SK-N-SH (cell line): Measurements from ENCODE around the gene INTU. TPM values are rescaled to one million over a fixed set of nuclear protein-coding genes. Genes with fewer than 3 reads are reported as not detected.

Experiments
- CTCF ChIA-PET: fragments of 300-600, 350-600 bp; formaldehyde crosslinking; extraction: SDS; loops from one replicate; lab custom pipeline; 2021; lab: Yijun Ruan, JAX
- POLR2A ChIA-PET: fragments of 350-600 bp; sonication (Branson Sonifier 250); formaldehyde crosslinking; extraction: SDS; loops from one replicate; lab custom pipeline; 2020; ENCODE audit warnings: antibody characterized with exemption, inconsistent platforms; lab: Yijun Ruan, JAX
- DNase-seq: peaks from one replicate; pipeline ENCODE4 v3.0.0; 2012
- H2AFZ ChIP-seq: fragments of 200-600 bp; sonication (generic); 2 replicates; pipeline ENCODE4 v1.8.1; 2016; ENCODE audit warnings: antibody characterized with exemption, mild to moderate bottlenecking, low read depth
- H3F3A ChIP-seq: fragments of 200-600 bp; sonication (generic); replicated peaks from 2 replicates; pipeline ENCODE3; 2016; ENCODE audit warnings: antibody characterized with exemption, mild to moderate bottlenecking; ENCODE audit not compliant: insufficient read depth
- H3K27ac ChIP-seq, 2 experiments: fragments of 200-500 bp in 1 of 2; fragments of 200-600 bp in 1 of 2; sonication (Bioruptor generic) in 1 of 2; sonication (generic), shearing (Covaris generic) in 1 of 2; 2 replicates each; pipeline versions ENCODE4 v1.5.1 to v1.6.1; 2014 to 2016; ENCODE audit warnings: low read depth in 2 of 2, inconsistent platforms in 1 of 2, low read length in 1 of 2, mild to moderate bottlenecking in 1 of 2, mixed read lengths in 1 of 2
- H3K27me3 ChIP-seq: fragments of 200-600 bp; sonication (generic), shearing (Covaris generic); 2 replicates; pipeline ENCODE4 v1.6.1; 2016; ENCODE audit warnings: mixed run types; ENCODE audit not compliant: insufficient read depth
- H3K36me3 ChIP-seq, 2 experiments: fragments of 200-500 bp in 1 of 2; fragments of 200-600 bp in 1 of 2; sonication (Bioruptor generic) in 1 of 2; sonication (generic) in 1 of 2; replicated peaks in 1 of 2; 2 replicates each; pipeline versions ENCODE3 to v1.5.1; 2014 to 2016; ENCODE audit warnings: low read length in 1 of 2, mild to moderate bottlenecking in 1 of 2; ENCODE audit not compliant: insufficient read depth in 2 of 2, control insufficient read depth in 1 of 2
- H3K4me1 ChIP-seq, 2 experiments: fragments of 200-500 bp in 1 of 2; fragments of 200-600 bp in 1 of 2; sonication (Bioruptor generic) in 1 of 2; sonication (generic), shearing (Covaris generic) in 1 of 2; 2 replicates each; pipeline versions ENCODE4 v1.5.1 to v1.6.1; 2014 to 2016; ENCODE audit warnings: low read depth in 1 of 2, low read length in 1 of 2, mixed run types in 1 of 2; ENCODE audit not compliant: insufficient read depth in 2 of 2, control insufficient read depth in 1 of 2
- H3K4me2 ChIP-seq: fragments of 200-600 bp; sonication (generic), shearing (Covaris generic); 2 replicates; pipeline ENCODE4 v1.6.1; 2017; ENCODE audit warnings: mixed run types
- H3K4me3 ChIP-seq, 2 experiments: fragments of 200-500 bp in 1 of 2; fragments of 200-600 bp in 1 of 2; sonication (Bioruptor generic) in 1 of 2; sonication (generic), shearing (Covaris generic) in 1 of 2; 2 replicates each; pipeline versions ENCODE4 v1.5.1 to v1.8.1; 2014 to 2016; ENCODE audit warnings: low read depth in 2 of 2, inconsistent platforms in 1 of 2, low read length in 1 of 2, mild to moderate bottlenecking in 1 of 2, mixed read lengths in 1 of 2, moderate library complexity in 1 of 2
- H3K79me2 ChIP-seq: fragments of 200-600 bp; sonication (generic); 2 replicates; pipeline ENCODE4 v1.8.1; 2017; ENCODE audit warnings: mild to moderate bottlenecking; ENCODE audit not compliant: insufficient read depth
- H3K9ac ChIP-seq: fragments of 200-600 bp; sonication (generic); 2 replicates; pipeline ENCODE4 v1.6.1; 2017; ENCODE audit warnings: mixed run types
- H3K9me2 ChIP-seq: fragments of 200-600 bp; sonication (generic); 2 replicates; pipeline ENCODE4 v1.6.1; 2017; ENCODE audit warnings: mixed run types
- H3K9me3 ChIP-seq: fragments of 200-600 bp; sonication (generic); 2 replicates; pipeline ENCODE4 v1.6.1; 2017; ENCODE audit warnings: mixed run types, mild to moderate bottlenecking, moderate library complexity
- H4K20me1 ChIP-seq: fragments of 200-600 bp; sonication (generic); 2 replicates; pipeline ENCODE4 v1.6.1; 2017; ENCODE audit warnings: mild to moderate bottlenecking, mixed run types; ENCODE audit not compliant: insufficient read depth
- CHD2 ChIP-seq: fragments of 150-350 bp; IDR thresholded peaks from 2 replicates; pipeline ENCODE4 v1.6.1; 2018; ENCODE audit warnings: low read length; ENCODE audit not compliant: partially characterized antibody
- CTCF ChIP-seq: fragments of 200-600 bp; sonication (generic); IDR thresholded peaks from 2 replicates; pipeline ENCODE4 v1.6.1; 2017; ENCODE audit warnings: antibody characterized with exemption, mild to moderate bottlenecking, moderate library complexity
- GATA2 ChIP-seq: sonication (generic); formaldehyde crosslinking; IDR thresholded peaks from 2 replicates; pipeline ENCODE4 v1.5.0; 2020; ENCODE audit warnings: mild to moderate bottlenecking, missing genetic modification reagents
- IRF3 ChIP-seq: fragments of 150-350 bp; IDR thresholded peaks from 2 replicates; pipeline ENCODE4 v1.6.1; 2016; ENCODE audit warnings: mild to moderate bottlenecking, low read depth, low read length
- MAX ChIP-seq: IDR thresholded peaks from 2 replicates; pipeline ENCODE4 v1.4.0; 2012; ENCODE audit warnings: low read depth
- MXI1 ChIP-seq: IDR thresholded peaks from 2 replicates; pipeline ENCODE4 v1.6.1; 2012; ENCODE audit warnings: mild to moderate bottlenecking, low read depth, low read length, improper control_type of control experiment
- PBX3 ChIP-seq: IDR thresholded peaks from 2 replicates; pipeline ENCODE4; 2012
- POLR2AphosphoS5 ChIP-seq: IDR thresholded peaks from 2 replicates; pipeline ENCODE4 v1.6.1; 2012; ENCODE audit warnings: low read depth, low read length
- RCOR1 ChIP-seq: fragments of 150-350 bp; IDR thresholded peaks from 2 replicates; pipeline ENCODE4 v1.6.1; 2017; ENCODE audit warnings: antibody characterized with exemption, low read length
- REST ChIP-seq: IDR thresholded peaks from 2 replicates; pipeline ENCODE4 v1.6.1; 2012; ENCODE audit warnings: mild to moderate bottlenecking, low read depth, low read length, moderate library complexity
- SIN3A ChIP-seq: IDR thresholded peaks from 2 replicates; pipeline ENCODE4 v1.6.1; 2012; ENCODE audit warnings: low read depth, mild to moderate bottlenecking, low read length, moderate library complexity, borderline replicate concordance
- SMC3 ChIP-seq: IDR thresholded peaks from 2 replicates; pipeline ENCODE4 v1.6.1; 2012; ENCODE audit warnings: low read depth, low read length, improper control_type of control experiment
- TCF12 ChIP-seq: IDR thresholded peaks from 2 replicates; pipeline ENCODE4 v1.4.0; 2012
- USF1 ChIP-seq: IDR thresholded peaks from 2 replicates; pipeline ENCODE4 v1.4.0; 2012; ENCODE audit warnings: low read depth, borderline replicate concordance
- USF2 ChIP-seq: fragments of 150-350 bp; IDR thresholded peaks from 2 replicates; pipeline ENCODE4 v1.6.1; 2017; ENCODE audit warnings: antibody characterized with exemption, low read length, low read depth, borderline replicate concordance
- ZBTB33 ChIP-seq: IDR thresholded peaks from 2 replicates; pipeline ENCODE4 v1.4.0; 2012; ENCODE audit warnings: low read depth, borderline replicate concordance
- WGBS: methylation state at CpG from one replicate; pipeline ENCODE4 v1.1.6; 2017; ENCODE audit warnings: low lambda C conversion rate; 5-methylcytosine and 5-hydroxymethylcytosine counted together
- polyA plus RNA-seq, 3 experiments: library from polyadenylated mRNA; depleted of rRNA; stranded (reverse); fragments of >200 nt; gene quantifications; 2 replicates each; pipeline ENCODE4 v1.2.3, GENCODE V29; 2012

The INTU gene
- polyA plus RNA-seq, 1 of the 3 experiments (the other 2 are of a cell fraction): 3.3 TPM

GRCh38 chr4:127731406-127731805 lies 98.6 kb downstream of the INTU start:
- Histone ChIP-seq H3F3A (no peaks in the 10 kb centered on the region), H3K4me1 (no peaks in the 10 kb centered on the region), H3K4me3 (no peak overlapping the region), H3K9me2 (no peaks in the 10 kb centered on the region), H4K20me1 (no peaks in the 10 kb centered on the region), H3K27me3 (no peaks in the 10 kb centered on the region), H3K9ac (no peak overlapping the region), H2AFZ (no peak overlapping the region), H3K9me3 (no peaks in the 10 kb centered on the region), H3K27ac (no peak overlapping the region), H3K36me3 (peaks cover 0 to 2% of the 10 kb centered on the region in 2 experiments), H3K4me2 (no peak overlapping the region), H3K79me2 (no peaks in the 10 kb centered on the region)
- ChIA-PET POLR2A (no interaction called here), CTCF (interaction anchor here (1.2 to 3.9 kb wide), 7 partner anchors 9 to 135 kb away, joined by 5 to 104 read pairs (median 28); no protein-coding TSS in a partner anchor)
- TF ChIP-seq SIN3A (no peak), CTCF (no peak), USF1 (no peak), ZBTB33 (no peak), IRF3 (no peak), REST (no peak), USF2 (no peak), TCF12 (no peak), POLR2AphosphoS5 (no peak), SMC3 (no peak), RCOR1 (no peak), MAX (no peak), MXI1 (no peak), PBX3 (no peak), GATA2 (CRISPR knock-in tag) (no peak), CHD2 (no peak)
- no peak for DNase-seq
- WGBS: 88% methylated on average over 19 of the region's 19 CpGs
